ENCODE results near the gene COL28A1. TPM values are rescaled to one million over a fixed set of nuclear protein-coding genes. Genes with fewer than 3 reads are reported as not detected.
A peak's percentile ranks its signal among the peaks of the same experiment; 100 is the strongest.

The COL28A1 gene
- total RNA-seq, 2 donors from 2014 or later, result 1.8 to 6.2 TPM

- no peak for DNase-seq (ENCODE audit: low spot score)
- Histone ChIP-seq H3K4me3 (peak overlapping the region; percentile 83 to 95), H3K36me3 (no peaks in the 10 kb centered on the region), H3K27ac (peak overlapping the region; percentile 92 to 98), H3K9me3 (no peaks in the 10 kb centered on the region), H3K27me3 (replicated peaks; ENCODE audit: insufficient read depth) (no peaks in the 10 kb centered on the region), H3K4me1 (replicated peaks) (peaks cover 4% of the 10 kb centered on the region)
- TF ChIP-seq, protein P1, sequence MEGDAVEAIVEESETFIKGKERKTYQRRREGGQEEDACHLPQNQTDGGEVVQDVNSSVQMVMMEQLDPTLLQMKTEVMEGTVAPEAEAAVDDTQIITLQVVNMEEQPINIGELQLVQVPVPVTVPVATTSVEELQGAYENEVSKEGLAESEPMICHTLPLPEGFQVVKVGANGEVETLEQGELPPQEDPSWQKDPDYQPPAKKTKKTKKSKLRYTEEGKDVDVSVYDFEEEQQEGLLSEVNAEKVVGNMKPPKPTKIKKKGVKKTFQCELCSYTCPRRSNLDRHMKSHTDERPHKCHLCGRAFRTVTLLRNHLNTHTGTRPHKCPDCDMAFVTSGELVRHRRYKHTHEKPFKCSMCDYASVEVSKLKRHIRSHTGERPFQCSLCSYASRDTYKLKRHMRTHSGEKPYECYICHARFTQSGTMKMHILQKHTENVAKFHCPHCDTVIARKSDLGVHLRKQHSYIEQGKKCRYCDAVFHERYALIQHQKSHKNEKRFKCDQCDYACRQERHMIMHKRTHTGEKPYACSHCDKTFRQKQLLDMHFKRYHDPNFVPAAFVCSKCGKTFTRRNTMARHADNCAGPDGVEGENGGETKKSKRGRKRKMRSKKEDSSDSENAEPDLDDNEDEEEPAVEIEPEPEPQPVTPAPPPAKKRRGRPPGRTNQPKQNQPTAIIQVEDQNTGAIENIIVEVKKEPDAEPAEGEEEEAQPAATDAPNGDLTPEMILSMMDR (IDR thresholded peaks at IDR 0.05), result no peak
- TF ChIP-seq POLR2A (IDR thresholded peaks at IDR 0.05) (no peak), POLR2AphosphoS5 (IDR thresholded peaks at IDR 0.05) (peak; percentile 32)
- WGBS, result 84% methylated on average over 26 of the region's 26 CpGs
- intact Hi-C loops (cut with DNase I), result loop anchor here (2.0 to 10.0 kb wide), 3 partner anchors 75 to 649 kb away; partner anchors contain the start of genes C1GALT1 and UMAD1
These were observed 30.3 kb upstream of the COL28A1 start for GRCh38 chr7:7565746-7566650.

- TF ChIP-seq, protein P1 (IDR thresholded peaks at IDR 0.05), result no peak
- no peak for TF ChIP-seq POLR2AphosphoS5 (IDR thresholded peaks at IDR 0.05)
- TF ChIP-seq POLR2A (IDR thresholded peaks at IDR 0.05), result no peak
- Histone ChIP-seq H3K27me3 (replicated peaks; ENCODE audit: insufficient read depth) (no peaks in the 10 kb centered on the region), H3K27ac (peak overlapping the region; percentile 92 to 98), H3K4me3 (no peak overlapping the region), H3K36me3 (no peaks in the 10 kb centered on the region), H3K9me3 (no peaks in the 10 kb centered on the region), H3K4me1 (replicated peaks) (peaks cover 4% of the 10 kb centered on the region)
- 94% methylated on average over 4 of the region's 4 CpGs for WGBS
- intact Hi-C loops (cut with DNase I), result loop anchor here (10.0 kb wide), 2 partner anchors 380 to 650 kb away; partner anchors contain the start of gene C1GALT1
- no peak for DNase-seq (ENCODE audit: low spot score)
These were observed 29.5 kb upstream of the COL28A1 start for GRCh38 chr7:7565018-7565680.

GRCh38 chr7:7564323-7564780 lies 28.7 kb upstream of the COL28A1 start:
- no peak for DNase-seq (ENCODE audit: low spot score)

GRCh38 chr7:7563813-7564212 lies 28.1 kb upstream of the COL28A1 start:
- TF ChIP-seq POLR2AphosphoS5 (IDR thresholded peaks at IDR 0.05) (no peak), POLR2A (IDR thresholded peaks at IDR 0.05) (no peak)
- TF ChIP-seq, protein P1 (IDR thresholded peaks at IDR 0.05), result no peak
- DNase-seq (ENCODE audit: low spot score), result no peak
- Histone ChIP-seq H3K27ac (peak overlapping the region; percentile 92 to 98), H3K4me1 (replicated peaks) (peaks cover 4% of the 10 kb centered on the region), H3K4me3 (no peak overlapping the region), H3K27me3 (replicated peaks; ENCODE audit: insufficient read depth) (no peaks in the 10 kb centered on the region), H3K9me3 (no peaks in the 10 kb centered on the region), H3K36me3 (no peaks in the 10 kb centered on the region)
- intact Hi-C loops (cut with DNase I), result loop anchor here (10.0 kb wide), 2 partner anchors 379 to 651 kb away; partner anchors contain the start of gene C1GALT1

More at GRCh38 chr7:7564323-7564780, 28.7 kb upstream of the COL28A1 start:
- intact Hi-C loops (cut with DNase I), result loop anchor here (10.0 kb wide), 2 partner anchors 380 to 650 kb away; partner anchors contain the start of gene C1GALT1
- H3K27ac ChIP-seq, result peak overlapping the region; percentile 92 to 98
- H3K27me3 ChIP-seq (replicated peaks; ENCODE audit: insufficient read depth), result no peaks in the 10 kb centered on the region
- H3K36me3 ChIP-seq, result no peaks in the 10 kb centered on the region
- TF ChIP-seq POLR2AphosphoS5 (IDR thresholded peaks at IDR 0.05) (peak; percentile 46), POLR2A (IDR thresholded peaks at IDR 0.05) (no peak)
- TF ChIP-seq, protein P1 (IDR thresholded peaks at IDR 0.05), result no peak
- 68% methylated on average over 3 of the region's 3 CpGs for WGBS
- peaks cover 4% of the 10 kb centered on the region for H3K4me1 ChIP-seq (replicated peaks)
- H3K4me3 ChIP-seq, result no peak overlapping the region
- no peaks in the 10 kb centered on the region for H3K9me3 ChIP-seq

All from prostate gland (tissue), 2 donors.